GM12878 (cell line): ENCODE data around the gene TNIP1. TPM values are rescaled to one million over a fixed set of nuclear protein-coding genes. Genes with fewer than 3 reads are reported as not detected.
A peak's percentile ranks its signal among the peaks of the same experiment; 100 is the strongest.

ENCODE experiments used
- CBX5 ChIP-seq: sonication (generic); IDR thresholded peaks from 2 replicates; pipeline ENCODE4 v1.6.1; 2016; ENCODE audit warnings: low read depth, moderate library complexity, mild to moderate bottlenecking, inconsistent platforms
- CHD4 ChIP-seq: fragments of 200-600 bp; sonication (generic); IDR thresholded peaks from 2 replicates; pipeline ENCODE4 v1.6.1; 2016; ENCODE audit warnings: mild to moderate bottlenecking
- EP300 ChIP-seq, 2 experiments: fragments of 150-350 bp in 1 of 2; IDR thresholded peaks; 2 replicates each; pipeline ENCODE4 v1.6.1; 2011 to 2012; ENCODE audit warnings: low read depth in 2 of 2, low read length in 2 of 2, borderline replicate concordance in 1 of 2, improper control_type of control experiment in 1 of 2, inconsistent platforms in 1 of 2; ENCODE audit not compliant: control insufficient read depth in 1 of 2
- ESRRA ChIP-seq: IDR thresholded peaks from 2 replicates; pipeline ENCODE4 v1.6.1; 2012; ENCODE audit warnings: mild to moderate bottlenecking, low read length, improper control_type of control experiment
- FOXM1 ChIP-seq: IDR thresholded peaks from 2 replicates; pipeline ENCODE4 v1.6.1; 2012; ENCODE audit warnings: low read depth, mild to moderate bottlenecking, inconsistent platforms, low read length, moderate library complexity
- GATAD2B ChIP-seq: fragments of 450-650 bp; conservative IDR thresholded peaks from 2 replicates; pipeline ENCODE4 v1.6.1; 2017; ENCODE audit warnings: low read depth, mild to moderate bottlenecking, moderate library complexity
- JUNB ChIP-seq: IDR thresholded peaks from 2 replicates; pipeline ENCODE4 v1.6.1; 2016; ENCODE audit warnings: antibody characterized with exemption, mild to moderate bottlenecking
- MXI1 ChIP-seq: fragments of 150-350 bp; IDR thresholded peaks from 2 replicates; pipeline ENCODE4 v1.6.1; 2011; ENCODE audit warnings: low read depth, mild to moderate bottlenecking, inconsistent platforms, low read length, improper control_type of control experiment
- NBN ChIP-seq: fragments of 450-650 bp; IDR thresholded peaks from 2 replicates; pipeline ENCODE4 v1.6.1; 2016
- NKRF ChIP-seq: fragments of 450-650 bp; conservative IDR thresholded peaks from 2 replicates; pipeline ENCODE4 v1.6.1; 2017; ENCODE audit warnings: mild to moderate bottlenecking, moderate library complexity
- PAX5 ChIP-seq: IDR thresholded peaks from 2 replicates; pipeline ENCODE4 v1.6.1; 2011; ENCODE audit warnings: low read depth, low read length, borderline replicate concordance
- RB1 ChIP-seq: fragments of 450-650 bp; formaldehyde crosslinking; IDR thresholded peaks from 2 replicates; pipeline ENCODE4 v1.6.1; 2017; ENCODE audit warnings: mild to moderate bottlenecking, borderline replicate concordance
- SKIL ChIP-seq: fragments of 450-650 bp; IDR thresholded peaks from 2 replicates; pipeline ENCODE4 v1.6.1; 2017; ENCODE audit warnings: mild to moderate bottlenecking, low read depth, inconsistent platforms; ENCODE audit not compliant: poor library complexity, severe bottlenecking
- STAT3 ChIP-seq: IDR thresholded peaks from 2 replicates; pipeline ENCODE4 v1.6.1; 2011; ENCODE audit warnings: low read depth, low read length, improper control_type of control experiment
- TAF1 ChIP-seq: IDR thresholded peaks from 2 replicates; pipeline ENCODE4 v1.6.1; 2011; ENCODE audit warnings: mild to moderate bottlenecking, low read depth, low read length, borderline replicate concordance
- ZNF217 ChIP-seq: fragments of 450-650 bp; IDR thresholded peaks from 2 replicates; pipeline ENCODE4 v1.6.1; 2017; ENCODE audit warnings: antibody characterized with exemption, mild to moderate bottlenecking
- polyA plus RNA-seq, 11 experiments: library from polyadenylated mRNA; depleted of rRNA in 4 of 11; unstranded in 6 of 11; stranded (reverse) in 5 of 11; fragments of >200 nt; fragmentation: Nextera tagmentation in 4 of 11; fragmentation: Illumina TruSeq in 1 of 11; extraction: Ambion mirVana in 4 of 11; extraction: Trizol in 1 of 11; gene quantifications; 1 replicate in 1 of 11; 2 replicates in 10 of 11; pipeline versions ENCODE4 v1.2.1 to v1.2.3, GENCODE V29; 2011 to 2016; ENCODE audit warnings: inconsistent platforms in 2 of 11, missing spikeins in 2 of 11, low read depth in 1 of 11
- total RNA-seq, 4 experiments: library from RNA; depleted of rRNA in 3 of 4; stranded (reverse); fragments of >200 nt in 3 of 4; fragmentation: Illumina TruSeq in 1 of 4; extraction: Trizol in 1 of 4; gene quantifications; 2 replicates each; pipeline versions ENCODE4 v1.2.1 to v1.2.3, GENCODE V29; 2013 to 2021
- TF ChIP-seq, protein P1 (sequence below): IDR thresholded peaks from 2 replicates; pipeline ENCODE4 v1.6.1; 2012; ENCODE audit warnings: improper control_type of control experiment, low read depth, low read length; ENCODE audit not compliant: insufficient replicate concordance
- TF ChIP-seq, protein P2 (sequence below): fragments of 450-650 bp; IDR thresholded peaks from 2 replicates; pipeline ENCODE4 v1.6.1; 2017; ENCODE audit warnings: low read depth, mild to moderate bottlenecking, moderate library complexity

TNIP1 gene
- total and polyA plus RNA-seq, 10 of the 15 experiments (the other 5 are each of a cell fraction or from before 2014, with no cell fraction given), result 4.4 to 279 (median 150) TPM

GRCh38 chr5:151085517-151086041, 4.7 kb upstream of the TNIP1 start (continued):
- TF ChIP-seq TAF1, result no peak
- TF ChIP-seq ZNF217, result no peak
- TF ChIP-seq, protein P1, sequence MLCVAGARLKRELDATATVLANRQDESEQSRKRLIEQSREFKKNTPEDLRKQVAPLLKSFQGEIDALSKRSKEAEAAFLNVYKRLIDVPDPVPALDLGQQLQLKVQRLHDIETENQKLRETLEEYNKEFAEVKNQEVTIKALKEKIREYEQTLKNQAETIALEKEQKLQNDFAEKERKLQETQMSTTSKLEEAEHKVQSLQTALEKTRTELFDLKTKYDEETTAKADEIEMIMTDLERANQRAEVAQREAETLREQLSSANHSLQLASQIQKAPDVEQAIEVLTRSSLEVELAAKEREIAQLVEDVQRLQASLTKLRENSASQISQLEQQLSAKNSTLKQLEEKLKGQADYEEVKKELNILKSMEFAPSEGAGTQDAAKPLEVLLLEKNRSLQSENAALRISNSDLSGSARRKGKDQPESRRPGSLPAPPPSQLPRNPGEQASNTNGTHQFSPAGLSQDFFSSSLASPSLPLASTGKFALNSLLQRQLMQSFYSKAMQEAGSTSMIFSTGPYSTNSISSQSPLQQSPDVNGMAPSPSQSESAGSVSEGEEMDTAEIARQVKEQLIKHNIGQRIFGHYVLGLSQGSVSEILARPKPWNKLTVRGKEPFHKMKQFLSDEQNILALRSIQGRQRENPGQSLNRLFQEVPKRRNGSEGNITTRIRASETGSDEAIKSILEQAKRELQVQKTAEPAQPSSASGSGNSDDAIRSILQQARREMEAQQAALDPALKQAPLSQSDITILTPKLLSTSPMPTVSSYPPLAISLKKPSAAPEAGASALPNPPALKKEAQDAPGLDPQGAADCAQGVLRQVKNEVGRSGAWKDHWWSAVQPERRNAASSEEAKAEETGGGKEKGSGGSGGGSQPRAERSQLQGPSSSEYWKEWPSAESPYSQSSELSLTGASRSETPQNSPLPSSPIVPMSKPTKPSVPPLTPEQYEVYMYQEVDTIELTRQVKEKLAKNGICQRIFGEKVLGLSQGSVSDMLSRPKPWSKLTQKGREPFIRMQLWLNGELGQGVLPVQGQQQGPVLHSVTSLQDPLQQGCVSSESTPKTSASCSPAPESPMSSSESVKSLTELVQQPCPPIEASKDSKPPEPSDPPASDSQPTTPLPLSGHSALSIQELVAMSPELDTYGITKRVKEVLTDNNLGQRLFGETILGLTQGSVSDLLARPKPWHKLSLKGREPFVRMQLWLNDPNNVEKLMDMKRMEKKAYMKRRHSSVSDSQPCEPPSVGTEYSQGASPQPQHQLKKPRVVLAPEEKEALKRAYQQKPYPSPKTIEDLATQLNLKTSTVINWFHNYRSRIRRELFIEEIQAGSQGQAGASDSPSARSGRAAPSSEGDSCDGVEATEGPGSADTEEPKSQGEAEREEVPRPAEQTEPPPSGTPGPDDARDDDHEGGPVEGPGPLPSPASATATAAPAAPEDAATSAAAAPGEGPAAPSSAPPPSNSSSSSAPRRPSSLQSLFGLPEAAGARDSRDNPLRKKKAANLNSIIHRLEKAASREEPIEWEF, result no peak
- TF ChIP-seq STAT3, result 0 out of 2 replicates have a peak, but pooled peaks have one; percentile 13
- no peak for TF ChIP-seq FOXM1
- TF ChIP-seq CBX5, result no peak
- TF ChIP-seq EP300 (IDR thresholded peaks at IDR 0.05; ENCODE audit: borderline replicate concordance in 1 of 2, control insufficient read depth in 1 of 2, low read depth in 2 of 2, low read length in 2 of 2), result no peak
- TF ChIP-seq JUNB, result no peak
- peak; percentile 66; the same call in 1 of the 2 replicates for TF ChIP-seq NBN
- TF ChIP-seq CHD4, result no peak
- no peak for TF ChIP-seq NKRF
- 0 out of 2 replicates have a peak, but pooled peaks have one; percentile 29 for TF ChIP-seq GATAD2B
- TF ChIP-seq ESRRA, result no peak
- no peak for TF ChIP-seq SKIL
- no peak for TF ChIP-seq RB1
- TF ChIP-seq MXI1, result no peak
- TF ChIP-seq, protein P2, sequence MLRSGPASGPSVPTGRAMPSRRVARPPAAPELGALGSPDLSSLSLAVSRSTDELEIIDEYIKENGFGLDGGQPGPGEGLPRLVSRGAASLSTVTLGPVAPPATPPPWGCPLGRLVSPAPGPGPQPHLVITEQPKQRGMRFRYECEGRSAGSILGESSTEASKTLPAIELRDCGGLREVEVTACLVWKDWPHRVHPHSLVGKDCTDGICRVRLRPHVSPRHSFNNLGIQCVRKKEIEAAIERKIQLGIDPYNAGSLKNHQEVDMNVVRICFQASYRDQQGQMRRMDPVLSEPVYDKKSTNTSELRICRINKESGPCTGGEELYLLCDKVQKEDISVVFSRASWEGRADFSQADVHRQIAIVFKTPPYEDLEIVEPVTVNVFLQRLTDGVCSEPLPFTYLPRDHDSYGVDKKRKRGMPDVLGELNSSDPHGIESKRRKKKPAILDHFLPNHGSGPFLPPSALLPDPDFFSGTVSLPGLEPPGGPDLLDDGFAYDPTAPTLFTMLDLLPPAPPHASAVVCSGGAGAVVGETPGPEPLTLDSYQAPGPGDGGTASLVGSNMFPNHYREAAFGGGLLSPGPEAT, result peak; percentile 77
- no peak for TF ChIP-seq PAX5
